ENCODE results near the gene DCLRE1C. TPM values are rescaled to one million over a fixed set of nuclear protein-coding genes. Genes with fewer than 3 reads are reported as not detected.

The DCLRE1C gene
- polyA plus RNA-seq, 1 of the 3 experiments (the other 2 are of a cell fraction), result 2.5 TPM

DNA sequence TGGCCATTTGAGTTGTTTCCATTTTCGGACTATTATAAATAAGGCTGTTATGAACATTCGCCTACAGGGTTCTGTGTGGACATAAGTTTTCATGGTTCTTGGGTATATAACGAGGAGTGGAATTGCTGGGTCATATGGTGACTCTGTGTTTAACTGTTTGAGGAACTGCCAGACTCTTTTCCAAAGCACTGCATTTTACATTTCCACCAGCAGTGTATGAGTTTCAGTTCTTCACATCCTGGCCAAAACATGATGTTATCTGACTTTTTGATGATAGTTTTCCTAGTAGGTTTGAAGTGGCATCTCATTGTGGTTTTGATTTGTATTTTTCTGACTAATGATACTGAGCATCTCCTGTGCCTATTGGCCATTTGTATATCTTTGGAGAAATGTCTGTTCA is 69.8 kb downstream of the DCLRE1C start (continued):
- TF ChIP-seq, protein P1, sequence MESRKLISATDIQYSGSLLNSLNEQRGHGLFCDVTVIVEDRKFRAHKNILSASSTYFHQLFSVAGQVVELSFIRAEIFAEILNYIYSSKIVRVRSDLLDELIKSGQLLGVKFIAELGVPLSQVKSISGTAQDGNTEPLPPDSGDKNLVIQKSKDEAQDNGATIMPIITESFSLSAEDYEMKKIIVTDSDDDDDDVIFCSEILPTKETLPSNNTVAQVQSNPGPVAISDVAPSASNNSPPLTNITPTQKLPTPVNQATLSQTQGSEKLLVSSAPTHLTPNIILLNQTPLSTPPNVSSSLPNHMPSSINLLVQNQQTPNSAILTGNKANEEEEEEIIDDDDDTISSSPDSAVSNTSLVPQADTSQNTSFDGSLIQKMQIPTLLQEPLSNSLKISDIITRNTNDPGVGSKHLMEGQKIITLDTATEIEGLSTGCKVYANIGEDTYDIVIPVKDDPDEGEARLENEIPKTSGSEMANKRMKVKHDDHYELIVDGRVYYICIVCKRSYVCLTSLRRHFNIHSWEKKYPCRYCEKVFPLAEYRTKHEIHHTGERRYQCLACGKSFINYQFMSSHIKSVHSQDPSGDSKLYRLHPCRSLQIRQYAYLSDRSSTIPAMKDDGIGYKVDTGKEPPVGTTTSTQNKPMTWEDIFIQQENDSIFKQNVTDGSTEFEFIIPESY (IDR thresholded peaks at IDR 0.05; ENCODE audit: borderline replicate concordance, low read depth), result no peak

DNA sequence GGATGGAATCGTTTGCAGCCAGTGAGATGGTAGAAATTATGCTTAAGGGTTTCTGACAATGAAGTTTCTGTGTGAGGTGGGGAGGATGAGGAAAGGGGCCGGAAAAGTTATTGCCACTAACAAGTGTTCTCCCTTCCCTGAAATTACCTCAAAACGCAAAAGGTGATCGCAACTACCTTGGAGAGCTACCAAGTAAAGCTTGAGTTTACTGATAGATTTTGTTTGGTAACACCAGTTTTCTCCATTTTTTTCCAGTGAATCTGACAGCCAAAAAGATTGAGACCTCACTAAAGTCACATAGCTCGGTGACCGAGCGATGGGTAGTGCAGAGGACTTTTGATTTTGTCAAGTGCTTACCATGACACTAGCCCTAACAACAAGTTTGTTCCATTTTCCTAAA is 73.7 kb downstream of the DCLRE1C start:
- Histone ChIP-seq H3K9me2 (no peaks in the 10 kb centered on the region), H3K9me3 (no peaks in the 10 kb centered on the region), H3K4me1 (ENCODE audit: control insufficient read depth in 1 of 2, insufficient read depth in 2 of 2, low read depth in 1 of 2, low read length in 1 of 2) (peaks cover 18 to 19% of the 10 kb centered on the region in 2 experiments; a peak in 3 of 4 replicates), H3K27me3 (ENCODE audit: insufficient read depth) (no peaks in the 10 kb centered on the region), H3K9ac (peak overlapping the region; percentile 90; the same call in 1 of the 2 replicates), H4K20me1 (ENCODE audit: insufficient read depth) (no peaks in the 10 kb centered on the region), H3K4me2 (peak overlapping the region; percentile 80), H3K4me3 (ENCODE audit: low read depth in 2 of 2, low read length in 1 of 2) (peak overlapping the region; percentile 88 to 97), H3K27ac (ENCODE audit: low read depth in 2 of 2, low read length in 1 of 2) (no peak overlapping the region), H2AFZ (ENCODE audit: low read depth) (0 out of 2 replicates have a peak overlapping the region, but pooled peaks have one; percentile 2), H3F3A (replicated peaks; ENCODE audit: insufficient read depth) (no peaks in the 10 kb centered on the region), H3K79me2 (ENCODE audit: insufficient read depth) (peaks cover 88% of the 10 kb centered on the region), H3K36me3 (replicated peaks in 1 of 2; ENCODE audit: control insufficient read depth in 1 of 2, insufficient read depth in 2 of 2, low read length in 1 of 2) (peaks cover 0 to 21% of the 10 kb centered on the region in 2 experiments)
- TF ChIP-seq, protein P2, sequence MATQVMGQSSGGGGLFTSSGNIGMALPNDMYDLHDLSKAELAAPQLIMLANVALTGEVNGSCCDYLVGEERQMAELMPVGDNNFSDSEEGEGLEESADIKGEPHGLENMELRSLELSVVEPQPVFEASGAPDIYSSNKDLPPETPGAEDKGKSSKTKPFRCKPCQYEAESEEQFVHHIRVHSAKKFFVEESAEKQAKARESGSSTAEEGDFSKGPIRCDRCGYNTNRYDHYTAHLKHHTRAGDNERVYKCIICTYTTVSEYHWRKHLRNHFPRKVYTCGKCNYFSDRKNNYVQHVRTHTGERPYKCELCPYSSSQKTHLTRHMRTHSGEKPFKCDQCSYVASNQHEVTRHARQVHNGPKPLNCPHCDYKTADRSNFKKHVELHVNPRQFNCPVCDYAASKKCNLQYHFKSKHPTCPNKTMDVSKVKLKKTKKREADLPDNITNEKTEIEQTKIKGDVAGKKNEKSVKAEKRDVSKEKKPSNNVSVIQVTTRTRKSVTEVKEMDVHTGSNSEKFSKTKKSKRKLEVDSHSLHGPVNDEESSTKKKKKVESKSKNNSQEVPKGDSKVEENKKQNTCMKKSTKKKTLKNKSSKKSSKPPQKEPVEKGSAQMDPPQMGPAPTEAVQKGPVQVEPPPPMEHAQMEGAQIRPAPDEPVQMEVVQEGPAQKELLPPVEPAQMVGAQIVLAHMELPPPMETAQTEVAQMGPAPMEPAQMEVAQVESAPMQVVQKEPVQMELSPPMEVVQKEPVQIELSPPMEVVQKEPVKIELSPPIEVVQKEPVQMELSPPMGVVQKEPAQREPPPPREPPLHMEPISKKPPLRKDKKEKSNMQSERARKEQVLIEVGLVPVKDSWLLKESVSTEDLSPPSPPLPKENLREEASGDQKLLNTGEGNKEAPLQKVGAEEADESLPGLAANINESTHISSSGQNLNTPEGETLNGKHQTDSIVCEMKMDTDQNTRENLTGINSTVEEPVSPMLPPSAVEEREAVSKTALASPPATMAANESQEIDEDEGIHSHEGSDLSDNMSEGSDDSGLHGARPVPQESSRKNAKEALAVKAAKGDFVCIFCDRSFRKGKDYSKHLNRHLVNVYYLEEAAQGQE (IDR thresholded peaks at IDR 0.05; ENCODE audit: low read depth, low read length), result peak; percentile 89
- no peak for TF ChIP-seq FOXJ3 (CRISPR knock-in tag; IDR thresholded peaks at IDR 0.05)
- DNase-seq, result no peak
- 50% methylated on average over 7 of the region's 7 CpGs for WGBS (ENCODE audit: low lambda C conversion rate)
- CTCF ChIA-PET, result interaction anchor here (0.8 to 1.9 kb wide), 4 partner anchors 9 to 327 kb away, joined by 3 to 10 read pairs (median 4); no protein-coding TSS in a partner anchor
- POLR2A ChIA-PET, result no interaction called here

DNA sequence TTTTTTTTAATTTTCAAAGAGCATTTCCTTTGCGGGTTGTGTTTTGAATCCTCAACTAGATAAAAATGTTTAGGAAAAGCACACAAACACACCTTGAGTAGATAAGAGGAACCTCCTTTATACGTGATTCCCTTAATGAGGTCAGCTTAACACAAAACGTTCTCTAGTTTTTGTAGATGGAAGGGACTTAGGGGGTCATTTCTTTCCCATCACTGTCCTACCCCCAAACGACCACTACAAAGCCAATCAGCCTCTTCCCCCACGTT is 74.0 kb downstream of the DCLRE1C start:
- Histone ChIP-seq H4K20me1 (ENCODE audit: insufficient read depth) (no peaks in the 10 kb centered on the region), H3K27ac (ENCODE audit: low read depth in 2 of 2, low read length in 1 of 2) (no peak overlapping the region), H3K9me3 (no peaks in the 10 kb centered on the region), H3K4me2 (peak overlapping the region; percentile 80), H3K9ac (peak overlapping the region; percentile 90; the same call in 1 of the 2 replicates), H3F3A (replicated peaks; ENCODE audit: insufficient read depth) (no peaks in the 10 kb centered on the region), H3K4me3 (ENCODE audit: low read depth in 2 of 2, low read length in 1 of 2) (peak overlapping the region; percentile 88 to 97), H3K27me3 (ENCODE audit: insufficient read depth) (no peaks in the 10 kb centered on the region), H3K79me2 (ENCODE audit: insufficient read depth) (peaks cover 88% of the 10 kb centered on the region), H3K4me1 (ENCODE audit: control insufficient read depth in 1 of 2, insufficient read depth in 2 of 2, low read depth in 1 of 2, low read length in 1 of 2) (peaks cover 18 to 19% of the 10 kb centered on the region in 2 experiments; a peak in 3 of 4 replicates), H2AFZ (ENCODE audit: low read depth) (0 out of 2 replicates have a peak overlapping the region, but pooled peaks have one; percentile 2), H3K36me3 (replicated peaks in 1 of 2; ENCODE audit: control insufficient read depth in 1 of 2, insufficient read depth in 2 of 2, low read length in 1 of 2) (peaks cover 0 to 18% of the 10 kb centered on the region in 2 experiments), H3K9me2 (no peaks in the 10 kb centered on the region)
- WGBS (ENCODE audit: low lambda C conversion rate), result 3% methylated on average over 5 of the region's 5 CpGs
- no peak for TF ChIP-seq SMC3 (IDR thresholded peaks at IDR 0.05; ENCODE audit: low read depth, low read length)
- ChIA-PET POLR2A (no interaction called here), CTCF (interaction anchor here (0.8 to 1.9 kb wide), 2 partner anchors 10 to 327 kb away, joined by 3 to 10 read pairs; no protein-coding TSS in a partner anchor)
- peak; percentile 25 for DNase-seq

Data from SK-N-SH (cell line).